ELF-1 (cell line): Measurements from ENCODE around the gene FLT1.

ENCODE experiments used
- DNase-seq: peaks from one replicate; pipeline ENCODE4 v3.0.0-alpha.2; 2016; ENCODE audit warnings: low read depth, low spot score

FLT1 gene

GRCh38 chr13:28494778-28495537 lies at the start of gene FLT1:
Gene FLT1 (minus strand): TSS chr13:28495128. CDS start chr13:28494843, 285 bp downstream.
- DNase-seq = peak; percentile 72

- no peak for DNase-seq
These were observed 49.1 kb upstream of the FLT1 start for GRCh38 chr13:28544026-28544425.

- DNase-seq = no peak
These were observed 47.9 kb upstream of the FLT1 start for GRCh38 chr13:28542804-28543203.

GRCh38 chr13:28541966-28542365 lies 47.0 kb upstream of the FLT1 start:
- no peak for DNase-seq

GRCh38 chr13:28540612-28541011 lies 45.7 kb upstream of the FLT1 start:
- DNase-seq = peak; percentile 23

- DNase-seq = no peak
These were observed 44.8 kb upstream of the FLT1 start for GRCh38 chr13:28539625-28540286.

GRCh38 chr13:28538932-28539331 lies 44.0 kb upstream of the FLT1 start:
- no peak for DNase-seq

- no peak for DNase-seq
These were observed 42.2 kb upstream of the FLT1 start for GRCh38 chr13:28537171-28537570.

- no peak for DNase-seq
These were observed 41.4 kb upstream of the FLT1 start for GRCh38 chr13:28536371-28536770.

GRCh38 chr13:28535734-28536133 lies 40.8 kb upstream of the FLT1 start:
- no peak for DNase-seq

GRCh38 chr13:28534801-28535200 lies 39.9 kb upstream of the FLT1 start:
- DNase-seq = no peak

- DNase-seq = no peak
These were observed 39.3 kb upstream of the FLT1 start for GRCh38 chr13:28534210-28534609.

- DNase-seq = peak; percentile 32
These were observed 38.7 kb upstream of the FLT1 start for GRCh38 chr13:28533441-28534166.

- no peak for DNase-seq
These were observed 38.2 kb upstream of the FLT1 start for GRCh38 chr13:28533125-28533436.

GRCh38 chr13:28532388-28533124 lies 37.6 kb upstream of the FLT1 start:
- DNase-seq = peak; percentile 67

GRCh38 chr13:28531845-28532387 lies 37.0 kb upstream of the FLT1 start:
- DNase-seq = peak; percentile 19

- peak; percentile 79 for DNase-seq
These were observed 36.3 kb upstream of the FLT1 start for GRCh38 chr13:28531077-28531844.

- no peak for DNase-seq
These were observed 35.8 kb upstream of the FLT1 start for GRCh38 chr13:28530729-28531076.

GRCh38 chr13:28529836-28530235 lies 34.9 kb upstream of the FLT1 start:
- no peak for DNase-seq

GRCh38 chr13:28528848-28529247 lies 33.9 kb upstream of the FLT1 start:
- DNase-seq = no peak

- no peak for DNase-seq
These were observed 33.5 kb upstream of the FLT1 start for GRCh38 chr13:28528388-28528787.
